GM10266 (cell line): ENCODE data around the gene C19orf47.

Experiments
- DNase-seq: peaks from one replicate; pipeline ENCODE4 v3.0.0; 2012; ENCODE audit errors: extremely low spot score
- CTCF ChIP-seq: IDR thresholded peaks from 2 replicates; pipeline ENCODE4 v1.5.1; 2012; ENCODE audit warnings: mild to moderate bottlenecking, low read depth; ENCODE audit not compliant: control insufficient read depth, insufficient read depth; ENCODE audit errors: missing control alignments

The C19orf47 gene

GRCh38 chr19:40302224-40303011, 45.8 kb downstream of the C19orf47 start:
- no peak for DNase-seq
- TF ChIP-seq CTCF: no peak

- TF ChIP-seq CTCF: no peak
- DNase-seq: no peak
Observed at GRCh38 chr19:40300668-40301067, 47.5 kb downstream of the C19orf47 start.

GRCh38 chr19:40298026-40298425, 50.2 kb downstream of the C19orf47 start:
- no peak for TF ChIP-seq CTCF
- DNase-seq: no peak

- DNase-seq: no peak
- no peak for TF ChIP-seq CTCF
Observed at GRCh38 chr19:40294560-40294959, 53.6 kb downstream of the C19orf47 start.

- no peak for DNase-seq
- TF ChIP-seq CTCF: no peak
Observed at GRCh38 chr19:40286971-40287421, 61.2 kb downstream of the C19orf47 start.

- no peak for TF ChIP-seq CTCF
- DNase-seq: no peak
Observed at GRCh38 chr19:40286235-40286970, 61.8 kb downstream of the C19orf47 start.
